ENCODE measurements around the gene MLLT1. TPM values are rescaled to one million over a fixed set of nuclear protein-coding genes. Genes with fewer than 3 reads are reported as not detected.

Gene MLLT1
- total RNA-seq, 1 experiment from 2014 or later, result 55.0 TPM

- no peak for TF ChIP-seq ZBTB33 (IDR thresholded peaks at IDR 0.05; ENCODE audit: extremely low read depth, insufficient replicate concordance, low read length)
- TF ChIP-seq ELF1 (IDR thresholded peaks at IDR 0.05; ENCODE audit: borderline replicate concordance, low read depth), result no peak
- TF ChIP-seq ZFX (IDR thresholded peaks at IDR 0.05), result no peak
These were observed 68.8 kb downstream of the MLLT1 start (continued) for GRCh38 chr19:6210721-6211600.

GRCh38 chr19:6210091-6210490 lies 69.7 kb downstream of the MLLT1 start:
- DNase-seq (ENCODE audit: low read depth, low spot score) (no peak), ATAC-seq (no peak)
- Histone ChIP-seq H3K27ac (ENCODE audit: low read depth, low read length) (no peak overlapping the region), H3K9me2 (ENCODE audit: insufficient read depth) (no peaks in the 10 kb centered on the region), H3K4me3 (replicated peaks in 1 of 2; ENCODE audit: low read depth in 1 of 2, low read length in 2 of 2) (no peak overlapping the region), H4K20me1 (ENCODE audit: insufficient read depth) (no peaks in the 10 kb centered on the region), H3K9ac (ENCODE audit: low read length) (no peak overlapping the region), H2AFZ (ENCODE audit: low read depth, low read length, poor library complexity, severe bottlenecking) (no peak overlapping the region), H3K27me3 (ENCODE audit: insufficient read depth, low read length) (no peaks in the 10 kb centered on the region), H3K4me1 (ENCODE audit: control insufficient read depth in 1 of 2, insufficient read depth in 2 of 2, low read length in 2 of 2) (no peaks in the 10 kb centered on the region), H3K9me3 (ENCODE audit: control insufficient read depth in 1 of 2, insufficient read depth in 1 of 2, low read depth in 1 of 2, low read length in 2 of 2) (no peaks in the 10 kb centered on the region), H3K4me2 (ENCODE audit: low read length) (no peak overlapping the region), H3K79me2 (ENCODE audit: insufficient read depth, low read length) (no peaks in the 10 kb centered on the region), H3K36me3 (ENCODE audit: control insufficient read depth in 1 of 2, insufficient read depth in 2 of 2, low read length in 2 of 2) (no peaks in the 10 kb centered on the region; a peak in 1 of 4 replicates)
- no peak for TF ChIP-seq POLR2A (IDR thresholded peaks at IDR 0.05; ENCODE audit: borderline replicate concordance, extremely low read depth, insufficient read depth, insufficient read length)
- TF ChIP-seq SIN3A (IDR thresholded peaks at IDR 0.05; ENCODE audit: low read depth), result no peak
- TF ChIP-seq SP1 (IDR thresholded peaks at IDR 0.05; ENCODE audit: low read depth), result no peak
- no peak for TF ChIP-seq YY1 (IDR thresholded peaks at IDR 0.05; ENCODE audit: extremely low read depth, insufficient replicate concordance, low read depth, low read length)
- TF ChIP-seq JUND (IDR thresholded peaks at IDR 0.05), result no peak
- TF ChIP-seq EGR1 (IDR thresholded peaks at IDR 0.05; ENCODE audit: low read depth), result no peak
- TF ChIP-seq SRF (IDR thresholded peaks at IDR 0.05; ENCODE audit: low read depth), result no peak
- ChIA-PET CTCF (no interaction called here), RAD21 (ENCODE audit: low non-redundant PET in 1 of 2, low total read pairs in 2 of 2, uncharacterized antibody in 2 of 2, unreplicated experiment in 2 of 2) (no interaction called here), POLR2A (no interaction called here)
- intact Hi-C loops (cut with micrococcal nuclease), result no loop called here
- BruUV-seq (replicated peaks), result no TSS peak
